Esophagus mucosa (tissue), 1 donor: ENCODE measurements around the gene CARF. TPM values are rescaled to one million over a fixed set of nuclear protein-coding genes. Genes with fewer than 3 reads are reported as not detected.

Experiments used
- ATAC-seq: fragments of 200-7000 bp; cut with Tn5 transposase; one replicate; pipeline ENCODE4 v1.9.1; 2020
- total RNA-seq: library from RNA; stranded (reverse); gene quantifications from one replicate; pipeline ENCODE4 v1.2.4, GENCODE V29; 2023
- donor health status: DM: yes; HTN: yes; CAD: no.

CARF gene
- total RNA-seq, 1 donor from 2014 or later = 6.6 TPM

DNA sequence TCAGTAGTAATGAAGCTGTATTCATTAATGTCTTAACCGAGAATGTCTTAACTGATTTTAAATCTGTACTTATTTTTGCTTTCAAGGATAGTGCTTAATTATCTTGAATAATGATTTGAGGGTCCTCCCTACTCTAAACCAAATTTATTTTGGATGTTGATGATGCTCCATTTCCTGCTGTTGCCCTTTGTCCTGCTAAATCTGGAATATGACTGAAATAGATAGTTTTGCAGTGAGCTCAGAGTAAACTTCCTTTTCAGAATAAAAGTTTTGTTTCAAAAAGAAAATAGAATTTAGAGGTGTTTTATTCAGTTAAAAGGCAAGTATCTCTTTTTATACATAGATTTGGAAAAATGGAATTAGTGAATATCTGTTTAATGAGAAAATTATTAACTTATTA, 110.7 kb downstream of the CARF start:
- ATAC-seq = no peak

- no peak for ATAC-seq
Observed at GRCh38 chr2:203025592-203025991, 113.5 kb downstream of the CARF start.

- no peak for ATAC-seq
Observed at GRCh38 chr2:203030545-203030944, 118.5 kb downstream of the CARF start.

DNA sequence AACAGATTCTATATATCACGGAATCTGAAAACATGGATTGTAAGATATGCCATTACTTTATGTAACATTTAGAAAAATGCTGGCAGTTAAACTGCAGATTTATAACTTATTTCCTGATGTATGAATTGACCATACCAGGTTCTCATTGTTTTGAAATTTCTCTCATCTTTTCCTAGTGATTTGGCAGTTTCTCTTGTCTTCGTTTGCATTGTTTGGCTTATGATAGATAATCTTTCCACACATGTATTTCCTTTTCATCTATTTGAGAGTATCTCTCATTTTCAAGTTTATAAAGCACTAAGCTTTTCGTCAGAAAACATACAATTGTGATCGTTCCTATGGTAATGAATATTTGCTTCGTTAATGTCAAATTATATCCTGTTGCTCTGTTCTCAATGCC, 118.9 kb downstream of the CARF start:
- no peak for ATAC-seq

DNA sequence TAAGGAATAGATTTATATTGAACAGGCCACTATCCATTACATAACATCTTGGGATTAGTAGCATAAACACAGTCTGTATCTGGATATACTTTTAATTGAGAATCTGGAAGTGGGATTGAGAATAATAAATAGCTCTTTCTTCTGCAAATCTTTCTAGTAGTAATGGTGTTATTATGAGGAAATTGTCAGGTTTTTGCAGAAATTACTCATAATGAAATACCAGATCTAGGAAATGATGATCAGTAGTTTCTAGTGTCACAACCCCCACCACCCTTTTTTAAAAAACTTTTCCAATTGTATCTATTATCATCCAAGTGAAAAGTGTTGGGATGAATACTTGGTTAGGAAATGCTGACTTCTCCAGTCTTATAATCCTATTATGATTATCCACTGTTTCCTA, 121.3 kb downstream of the CARF start:
- ATAC-seq = no peak

DNA sequence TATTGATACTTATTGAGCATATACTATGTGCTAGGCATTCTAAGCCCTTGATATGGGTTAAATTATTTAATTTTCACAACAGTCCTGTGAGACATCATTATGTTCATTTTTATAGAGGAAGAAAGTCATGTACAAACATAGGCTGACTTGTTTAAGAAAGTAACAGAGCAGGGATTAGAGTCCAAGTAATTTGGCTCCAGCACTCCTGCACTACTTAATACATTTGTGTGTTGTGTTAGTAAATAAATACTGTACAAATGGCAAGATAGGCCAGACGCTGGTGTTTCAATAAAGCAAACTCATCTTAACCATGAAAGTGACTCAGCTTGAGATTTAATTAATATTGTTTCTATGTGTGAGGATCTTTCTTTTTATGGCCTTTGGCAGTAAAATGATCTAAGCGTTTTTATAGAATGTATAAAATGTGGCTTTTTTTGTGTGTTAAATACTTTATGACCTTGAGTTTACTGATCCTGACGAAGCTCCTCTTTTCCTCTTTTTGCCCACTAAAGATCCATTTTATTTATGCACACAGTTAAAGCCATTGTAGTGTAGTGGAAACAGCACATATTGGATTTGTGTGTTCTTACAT, 123.9 kb downstream of the CARF start:
- no peak for ATAC-seq

Other genes starting within 250 kb of the CARF start
- gene ICA1L, start 40.5 kb upstream of the CARF start, total RNA-seq = 1.5 TPM
- 39.6 TPM for gene WDR12, start 602 bp upstream of the CARF start, total RNA-seq
- gene NBEAL1, start 102.6 kb downstream of the CARF start, total RNA-seq = 16.4 TPM